CD4-positive, alpha-beta T cell treated with Interleukin-4 for 1 hour (primary cell): ENCODE data around the gene ELANE.
"Not testable (repeated sequence)": the region's sequence is repeated elsewhere in the genome, so short reads cannot be mapped to it uniquely, and the experiment has no call there.

Experiments
- DNase-seq, 2 donors: peaks; one replicate each; pipeline ENCODE4 v3.0.0-alpha.2; 2020 to 2022

Gene ELANE

DNA sequence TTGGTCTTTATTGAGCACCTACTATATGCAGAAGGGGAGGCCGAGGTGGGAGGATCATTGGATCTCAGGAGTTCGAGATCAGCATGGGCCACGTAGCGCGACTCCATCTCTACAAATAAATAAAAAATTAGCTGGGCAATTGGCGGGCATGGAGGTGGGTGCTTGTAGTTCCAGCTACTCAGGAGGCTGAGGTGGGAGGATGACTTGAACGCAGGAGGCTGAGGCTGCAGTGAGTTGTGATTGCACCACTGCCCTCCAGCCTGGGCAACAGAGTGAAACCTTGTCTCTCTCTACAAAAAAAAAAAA, 11.2 kb downstream of the ELANE start:
- no peak for DNase-seq

DNA sequence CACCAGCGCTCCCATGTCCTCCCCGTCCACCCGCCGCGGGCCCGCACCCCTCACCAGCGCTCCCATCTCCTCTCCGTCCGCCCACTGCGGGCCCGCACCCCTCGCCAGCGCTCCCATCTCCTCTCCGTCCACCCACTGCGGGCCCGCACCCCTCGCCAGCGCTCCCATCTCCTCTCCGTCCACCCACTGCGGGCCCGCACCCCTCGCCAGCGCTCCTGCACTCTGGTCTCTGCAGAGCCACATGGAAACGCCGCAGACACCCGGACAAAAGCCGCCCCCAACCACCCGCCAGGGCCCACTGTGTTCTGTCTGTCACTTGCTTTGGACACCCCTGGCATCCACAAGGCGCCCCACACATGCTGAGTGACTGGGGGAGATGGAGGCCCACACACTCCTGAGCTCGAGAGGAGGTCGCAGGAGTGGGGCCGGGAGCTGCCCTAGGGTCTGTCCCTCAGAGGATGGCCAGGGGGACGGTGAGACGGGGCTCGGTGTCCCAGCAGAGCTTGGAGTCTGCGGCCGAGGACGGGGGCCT, 14.7 kb downstream of the ELANE start:
- no peak for DNase-seq

DNA sequence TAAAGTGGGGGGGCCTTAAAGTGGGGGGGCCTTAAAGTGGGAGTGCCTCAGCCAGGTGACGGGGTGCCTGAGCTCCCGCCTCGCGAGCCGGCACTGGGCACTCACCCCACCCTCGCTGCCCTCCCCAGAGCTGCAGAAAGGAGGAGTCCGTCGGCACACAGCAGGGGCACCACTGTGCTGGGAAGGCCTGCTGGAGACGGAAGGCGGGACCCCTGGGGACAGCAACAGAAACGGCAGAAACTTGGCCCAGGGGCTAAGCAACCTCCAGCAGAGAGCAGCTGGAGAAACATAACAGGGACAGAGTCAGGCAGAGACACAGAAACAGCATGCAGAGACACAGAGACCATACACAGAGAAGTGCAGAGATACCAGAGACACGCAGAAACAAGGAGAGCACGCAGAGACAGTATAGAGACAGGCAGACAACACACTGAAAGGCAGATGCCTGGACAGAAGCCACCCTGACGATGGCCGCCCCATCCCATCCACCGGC, 15.2 kb downstream of the ELANE start:
- no peak for DNase-seq

DNA sequence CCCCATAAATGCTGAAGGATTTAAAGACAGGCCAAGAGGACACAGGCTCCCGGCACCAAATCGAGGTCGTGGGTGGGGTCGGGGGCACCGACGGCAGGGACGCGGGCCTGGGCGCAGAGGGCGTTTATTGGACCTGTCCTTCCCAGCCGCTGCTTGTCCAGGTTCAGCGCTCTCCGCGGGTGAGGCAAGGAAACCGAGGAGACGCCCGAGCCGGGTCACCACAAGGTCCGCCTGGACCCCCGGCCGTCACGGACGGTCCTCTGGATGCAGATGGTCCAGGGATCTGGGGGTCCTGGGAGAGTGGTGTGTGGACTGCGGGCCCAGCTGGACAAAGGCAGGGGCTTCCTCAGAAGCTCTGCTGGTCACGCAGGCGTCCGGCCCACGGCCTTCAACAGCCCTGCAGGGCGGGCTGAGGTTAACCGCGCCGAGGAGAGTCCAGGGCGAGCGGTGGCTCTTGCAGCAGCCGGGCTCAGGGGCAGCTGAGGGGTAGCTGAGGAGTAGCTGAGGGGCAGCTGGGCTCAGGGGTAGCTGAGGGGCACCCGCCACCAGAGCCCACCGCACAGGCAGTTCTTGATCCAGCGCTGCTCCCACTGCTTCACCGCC, 15.9 kb downstream of the ELANE start:
- DNase-seq = no peak

DNA sequence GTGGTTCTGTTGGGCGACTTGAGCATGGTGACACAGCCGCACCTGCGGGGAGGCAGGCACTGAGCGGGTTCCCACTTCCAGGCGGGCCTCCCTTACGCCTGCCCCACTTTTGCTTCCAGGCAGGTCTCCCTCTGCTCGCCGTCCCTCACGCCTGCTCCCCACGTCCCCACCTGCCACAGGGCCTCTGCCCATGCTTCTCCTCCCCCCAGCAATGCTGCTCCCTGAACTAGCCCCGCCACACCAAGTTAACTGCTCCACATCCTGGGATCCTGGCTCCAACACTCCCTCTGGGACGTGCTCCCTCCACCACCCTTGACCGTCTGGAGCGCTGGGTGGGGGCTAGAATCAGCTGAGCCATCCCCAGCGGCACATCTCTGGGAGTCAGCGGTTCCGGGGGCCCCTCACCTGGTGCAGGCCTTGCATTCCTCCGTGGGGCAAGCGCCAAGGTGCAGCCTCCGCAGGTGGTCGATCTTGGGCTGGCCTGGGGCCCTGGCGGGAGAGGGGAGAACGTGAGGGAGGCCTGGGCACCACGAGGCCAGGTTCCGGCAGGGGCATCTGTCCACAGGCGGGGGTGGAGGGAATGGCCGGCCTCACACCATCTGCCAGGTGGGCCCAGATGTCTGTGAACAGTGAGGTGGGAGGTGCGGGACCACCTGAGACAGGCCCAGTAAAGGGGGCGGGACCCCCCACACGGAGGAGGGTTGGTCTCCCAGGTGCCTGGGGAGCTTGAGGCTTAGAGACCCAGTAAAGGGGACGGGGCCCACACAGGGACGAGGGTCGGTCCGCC, 16.5 kb downstream of the ELANE start:
- DNase-seq = no peak

DNA sequence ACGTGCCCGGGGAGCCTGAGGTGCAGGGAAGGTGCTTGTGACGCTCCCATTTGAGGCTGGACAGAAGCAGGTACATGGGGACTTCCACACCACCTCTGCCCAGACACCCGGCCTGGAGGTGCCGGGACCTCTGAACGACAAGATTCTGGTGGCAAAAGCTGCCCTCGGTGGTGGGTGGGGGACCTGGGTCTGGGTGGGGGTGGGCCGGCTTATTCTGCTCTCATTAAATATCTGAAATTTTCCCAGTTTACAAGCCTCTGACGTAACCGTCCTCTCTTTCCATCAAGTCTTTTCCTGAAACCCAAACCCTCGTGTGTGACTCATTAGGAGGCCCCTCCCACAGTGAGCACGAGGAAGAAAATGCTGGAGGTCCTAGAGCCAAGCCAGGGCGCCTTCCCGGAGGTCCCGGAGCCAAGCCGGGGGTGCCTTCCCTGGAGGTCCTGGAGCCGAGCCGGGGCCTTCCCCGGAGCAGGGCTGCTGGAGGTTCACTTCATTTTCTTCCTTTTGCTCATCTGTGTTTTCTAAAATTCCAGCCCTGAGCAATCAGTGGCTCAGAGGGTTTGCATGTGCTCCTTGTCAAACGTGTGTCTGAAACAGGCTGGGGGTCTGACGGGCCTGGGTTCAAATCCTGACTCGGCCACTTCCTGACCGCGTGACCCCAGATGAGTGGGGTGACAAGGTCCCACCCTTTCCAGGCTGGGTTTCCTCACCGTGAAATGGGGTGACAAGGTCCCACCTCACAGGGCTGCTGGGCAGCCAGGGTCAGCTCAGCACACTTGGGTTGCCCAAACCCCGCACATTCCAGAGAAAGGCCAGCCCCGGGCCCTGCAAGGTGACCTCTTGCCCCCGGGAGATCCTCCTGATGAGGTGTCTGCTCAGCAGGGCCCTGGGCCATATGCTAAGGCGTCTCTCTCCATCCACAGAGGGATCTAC, 17.4 kb downstream of the ELANE start:
- no peak for DNase-seq

DNA sequence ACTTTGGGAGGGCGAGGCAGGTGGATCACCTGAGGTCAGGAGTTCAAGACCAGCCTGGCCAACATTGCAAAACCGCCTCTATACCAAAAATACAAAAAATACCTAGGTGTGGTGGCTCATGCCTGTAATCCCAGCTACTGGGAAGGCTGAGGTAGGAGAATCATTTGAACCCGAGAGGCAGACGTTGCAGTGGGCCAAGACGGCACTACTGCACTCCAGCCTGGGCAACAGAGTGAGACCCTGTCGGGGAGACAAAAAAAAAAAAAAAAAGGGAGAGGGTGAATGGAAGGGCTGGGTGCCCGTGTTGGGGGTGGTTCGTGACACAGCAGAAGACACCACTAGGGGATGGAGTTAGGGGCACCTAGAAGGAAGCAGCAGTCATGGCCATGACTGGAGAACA, 18.2 kb downstream of the ELANE start:
- no peak for DNase-seq

DNA sequence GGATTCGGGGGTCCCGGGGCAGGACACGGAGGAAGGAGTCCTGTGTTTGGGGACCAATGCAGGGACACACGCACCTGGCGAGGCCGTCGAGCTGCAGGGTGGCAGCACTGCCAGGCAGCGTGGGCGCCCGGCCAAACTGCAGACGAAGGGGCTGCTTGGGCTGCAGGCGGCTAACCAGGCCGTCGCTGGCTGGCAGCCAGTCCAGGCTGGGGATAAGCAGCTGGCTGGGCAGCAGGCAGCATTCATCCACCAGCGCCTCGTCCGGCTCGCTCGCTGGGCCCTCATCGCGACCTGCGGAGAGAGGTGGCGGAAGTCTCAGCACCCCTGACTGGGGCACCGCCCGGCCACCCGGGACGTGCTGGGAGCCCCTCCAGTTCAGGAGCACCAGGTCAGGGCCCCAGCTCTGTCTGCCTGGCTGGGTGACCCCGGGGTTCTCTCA, 18.9 kb downstream of the ELANE start:
- DNase-seq = no peak

DNA sequence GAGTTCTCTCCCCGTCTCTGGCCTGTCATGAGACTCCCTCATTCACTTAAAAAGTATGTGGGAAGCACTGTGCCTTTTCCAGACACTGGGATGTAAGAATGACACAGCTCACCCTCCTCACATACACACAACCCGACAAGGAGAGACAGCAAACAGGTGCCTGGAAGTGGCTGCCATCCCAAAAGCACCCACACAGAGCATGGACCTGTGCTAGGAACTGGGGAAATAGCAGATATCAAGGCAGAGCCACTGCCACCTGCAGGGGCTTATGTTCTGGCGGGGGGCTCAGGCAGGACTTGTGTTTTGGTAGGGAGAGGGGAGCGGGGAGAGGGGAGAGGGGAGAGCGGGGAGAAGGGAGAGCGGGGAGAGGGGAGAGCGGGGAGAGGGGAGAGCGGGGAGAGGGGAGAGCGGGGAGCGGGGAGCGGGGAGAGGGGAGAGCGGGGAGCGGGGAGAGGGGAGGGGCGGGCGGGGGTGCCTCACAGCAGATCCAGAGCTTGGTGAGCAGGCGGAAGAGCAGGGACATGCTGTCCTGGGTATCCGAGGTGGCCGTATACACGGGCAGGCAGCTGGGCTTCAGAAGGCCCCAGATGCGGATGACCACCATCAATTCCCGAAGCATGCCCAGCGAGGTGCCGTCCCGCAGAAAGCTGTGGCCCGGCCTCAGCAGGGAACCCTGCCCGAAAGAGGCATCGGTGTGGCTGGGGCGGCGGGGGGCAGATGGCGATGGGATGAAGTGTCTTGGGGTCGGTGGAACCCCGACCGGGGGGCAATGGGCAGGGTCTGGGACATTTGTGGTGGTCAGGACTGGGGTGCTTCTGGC, 19.6 kb downstream of the ELANE start:
- peak in 1 of 2 donors; percentile 19 for DNase-seq

DNA sequence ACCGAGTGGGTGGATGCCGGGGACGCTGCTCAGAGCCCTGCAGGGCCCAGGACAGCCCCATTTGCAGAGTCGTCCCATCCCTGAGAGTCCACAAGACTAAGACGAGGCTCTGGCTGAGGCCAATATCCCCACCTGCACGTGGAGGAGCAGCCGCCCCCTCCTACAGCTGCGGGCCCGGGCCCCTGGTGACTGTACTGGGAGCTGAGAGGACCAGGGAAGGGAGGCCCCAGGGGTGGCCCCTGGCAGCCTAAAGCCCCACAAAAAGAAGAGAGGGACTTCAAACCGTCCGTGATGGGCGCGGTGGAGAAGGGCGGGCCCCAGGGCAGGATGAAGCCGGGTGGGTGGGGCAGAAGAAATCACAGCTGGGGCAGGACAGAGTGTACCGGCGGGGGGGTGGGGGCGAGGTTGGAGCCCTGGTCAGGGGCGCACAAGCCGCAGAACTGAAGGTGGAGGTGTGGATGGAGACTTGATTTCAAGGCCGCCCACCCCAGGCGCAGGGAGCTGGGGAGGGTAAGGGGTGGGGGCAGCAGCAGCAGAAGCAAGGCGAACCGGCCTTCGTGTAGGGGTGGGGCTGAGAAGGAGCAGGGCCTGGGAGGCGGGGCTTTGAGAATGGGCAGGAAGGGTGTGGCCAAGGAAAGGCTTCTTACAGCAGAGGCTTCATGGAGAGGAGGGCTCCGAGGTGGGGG, 20.3 kb downstream of the ELANE start:
- DNase-seq = peak; percentile 90 to 91

DNA sequence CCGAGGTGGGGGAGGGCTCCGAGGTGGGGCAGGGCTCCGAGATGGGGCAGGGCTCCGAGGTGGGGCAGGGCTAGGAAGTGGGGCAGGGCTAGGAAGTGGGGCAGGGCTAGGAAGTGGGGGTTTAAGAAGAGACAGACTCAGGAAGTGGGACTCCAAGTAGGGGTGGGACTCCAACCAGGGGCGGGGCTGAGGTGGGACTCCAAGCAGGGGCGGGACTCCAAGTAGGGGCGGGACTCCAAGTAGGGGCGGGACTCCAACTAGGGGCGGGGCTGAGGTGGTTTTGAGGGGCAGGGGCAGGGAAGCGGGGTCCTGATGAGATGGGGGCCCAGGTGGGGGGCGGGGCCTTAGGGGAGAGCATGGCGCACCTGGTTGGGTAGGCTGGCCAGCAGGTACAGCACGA, 21.0 kb downstream of the ELANE start:
- peak; percentile 91 for DNase-seq

DNA sequence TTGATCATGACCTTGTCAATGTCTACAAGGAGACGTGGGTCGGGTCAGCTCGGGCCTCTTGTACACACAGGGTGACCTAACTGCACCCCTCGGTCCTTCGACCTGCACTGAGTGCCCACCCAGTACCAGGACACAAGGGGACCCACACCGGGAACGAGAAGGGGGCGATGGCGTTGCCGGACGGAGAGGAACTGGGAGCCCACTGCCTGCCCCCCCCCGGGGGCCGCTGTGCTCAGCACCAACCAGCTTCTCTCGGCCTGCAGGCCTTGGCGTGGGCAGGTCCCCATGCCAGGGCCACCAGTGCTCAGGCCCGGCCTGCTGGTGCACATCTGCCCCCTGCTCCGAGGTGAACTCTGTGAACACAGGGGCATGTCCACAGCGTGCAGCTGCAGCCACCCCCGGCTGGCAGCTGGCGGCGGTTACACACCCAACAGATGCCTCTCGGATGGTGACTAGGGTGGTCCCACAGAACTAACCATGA, 21.5 kb downstream of the ELANE start:
- DNase-seq = no peak

DNA sequence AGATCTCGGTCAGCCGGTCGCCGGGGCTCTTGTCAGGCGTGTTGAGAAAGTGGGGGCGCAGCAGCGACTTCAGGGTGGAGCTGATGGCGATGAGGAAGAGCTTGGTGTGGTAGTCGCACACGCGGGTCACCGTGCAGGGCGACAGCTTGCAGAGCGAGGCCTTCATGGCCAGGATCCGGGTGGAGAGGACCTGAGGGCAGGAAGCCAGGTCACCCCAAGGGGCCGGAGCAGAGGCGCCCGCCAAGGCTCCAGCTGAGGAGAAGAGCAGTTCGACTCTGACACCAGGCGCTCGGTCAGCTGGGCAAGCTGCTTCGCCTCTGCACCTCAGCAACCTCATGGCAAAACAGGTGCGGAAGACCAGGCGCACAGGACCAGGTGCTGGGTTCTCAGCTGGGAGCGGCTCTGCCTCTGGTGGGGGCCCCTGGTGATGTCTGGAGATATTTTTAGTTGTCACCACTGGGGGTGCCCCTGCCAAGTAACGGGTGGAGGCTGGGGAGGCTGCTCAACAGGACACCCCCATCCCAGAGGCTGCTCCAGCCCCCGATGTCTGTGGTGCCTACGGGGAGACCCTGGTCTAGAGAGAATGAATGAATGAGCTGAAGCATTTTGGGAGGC, 23.3 kb downstream of the ELANE start:
- peak in 1 of 2 donors; percentile 15 for DNase-seq

DNA sequence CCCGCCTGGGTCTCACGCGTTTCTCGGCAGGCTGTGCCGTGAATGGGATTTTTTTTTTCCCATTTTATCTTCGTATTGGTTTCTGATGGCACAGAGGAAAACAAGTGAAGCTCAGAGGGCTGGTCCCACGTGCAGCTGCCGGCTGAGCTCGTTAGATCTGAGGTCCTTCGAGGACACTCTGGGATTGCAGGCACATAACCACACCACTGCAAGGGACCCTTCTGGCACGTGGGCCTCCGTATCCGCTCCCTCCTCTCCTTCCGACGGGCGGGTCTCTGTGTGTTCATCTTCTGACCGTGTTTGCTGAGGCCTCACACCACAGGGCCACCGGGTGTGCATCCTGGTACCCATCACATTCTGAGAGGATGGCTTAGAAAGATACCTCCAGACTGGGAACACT, 24.0 kb downstream of the ELANE start:
- no peak for DNase-seq

DNA sequence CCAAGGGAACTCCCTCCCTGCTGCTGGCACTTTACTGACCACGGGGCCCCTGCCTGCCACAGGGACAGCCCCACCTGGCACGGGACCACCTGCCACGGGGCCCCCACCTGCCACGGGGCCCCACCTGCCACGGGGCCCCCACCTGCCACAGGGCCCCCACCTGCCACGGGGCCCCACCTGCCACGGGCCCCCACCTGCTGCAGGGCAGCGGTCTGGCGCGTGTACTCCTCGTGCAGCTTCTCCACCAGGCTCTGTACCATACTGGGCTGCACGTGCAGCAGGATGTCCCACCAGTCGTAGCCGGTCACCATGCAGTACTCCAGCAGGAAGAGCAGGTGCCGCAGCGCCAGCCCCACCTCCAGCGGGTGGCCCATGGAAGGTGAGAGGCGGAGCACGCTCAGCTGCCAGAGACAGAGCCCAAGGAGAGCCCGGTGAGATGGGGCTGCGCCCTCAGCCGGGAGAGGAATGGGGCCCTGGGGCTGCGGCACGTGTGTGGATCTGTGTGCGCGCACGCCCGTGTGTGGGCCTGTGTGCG, 24.7 kb downstream of the ELANE start:
- no peak for DNase-seq

DNA sequence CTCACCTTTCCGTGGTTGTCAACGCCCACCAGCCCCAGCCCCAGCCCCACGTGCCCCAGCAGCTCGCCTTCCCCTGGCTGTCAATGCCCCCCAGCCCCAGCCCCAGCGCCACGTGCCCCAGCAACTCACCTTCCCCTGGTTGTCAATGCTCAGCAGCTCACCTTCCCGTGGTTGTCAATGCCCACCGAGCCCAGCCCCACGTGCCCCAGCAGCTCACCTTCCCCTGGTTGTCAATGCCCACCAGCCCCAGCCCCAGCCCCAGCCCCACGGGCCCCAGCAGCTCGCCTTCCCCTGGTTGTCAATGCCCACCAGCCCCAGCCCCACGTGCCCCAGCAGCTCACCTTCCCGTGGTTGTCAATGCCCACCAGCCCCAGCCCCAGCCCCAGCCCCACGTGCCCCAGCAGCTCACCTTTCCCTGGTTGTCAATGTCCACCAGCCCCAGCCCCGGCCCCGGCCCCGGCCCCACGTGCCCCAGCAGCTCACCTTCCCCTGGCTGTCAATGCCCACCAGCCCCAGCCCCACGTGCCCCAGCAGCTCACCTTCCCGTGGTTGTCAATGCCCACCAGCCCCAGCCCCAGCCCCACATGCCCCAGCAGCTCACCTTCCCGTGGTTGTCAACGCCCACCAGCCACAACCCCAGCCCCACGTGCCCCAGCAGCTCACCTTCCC, 26.0 kb downstream of the ELANE start:
- DNase-seq = not testable (repeated sequence)

DNA sequence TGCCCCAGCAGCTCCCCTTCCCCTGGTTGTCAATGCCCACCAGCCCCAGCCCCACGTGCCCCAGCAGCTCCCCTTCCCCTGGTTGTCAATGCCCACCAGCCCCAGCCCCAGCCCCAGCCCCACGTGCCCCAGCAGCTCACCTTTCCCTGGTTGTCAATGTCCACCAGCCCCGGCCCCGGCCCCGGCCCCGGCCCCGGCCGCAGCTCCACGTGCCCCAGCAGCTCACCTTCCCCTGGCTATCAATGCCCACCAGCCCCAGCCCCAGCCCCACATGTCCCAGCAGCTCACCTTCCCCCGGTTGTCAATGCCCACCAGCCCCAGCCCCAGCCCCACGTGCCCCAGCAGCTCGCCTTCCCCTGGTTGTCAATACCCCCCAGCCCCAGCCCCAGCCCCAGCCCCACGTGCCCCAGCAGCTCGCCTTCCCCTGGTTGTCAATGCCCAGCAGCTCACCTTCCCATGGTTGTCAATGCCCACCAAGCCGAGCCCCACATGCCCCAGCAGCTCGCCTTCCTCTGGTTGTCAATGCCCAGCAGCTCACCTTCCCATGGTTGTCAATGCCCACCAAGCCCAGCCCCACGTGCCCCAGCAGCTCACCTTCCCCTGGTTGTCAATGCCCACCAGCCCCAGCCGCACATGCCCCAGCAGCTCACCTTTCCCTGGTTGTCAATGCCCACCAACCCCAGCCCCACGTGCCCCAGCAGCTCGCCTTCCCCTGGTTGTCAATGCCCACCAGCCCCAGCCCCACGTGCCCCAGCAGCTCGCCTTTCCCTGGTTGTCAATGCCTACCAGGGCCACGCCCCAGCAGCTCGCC, 26.9 kb downstream of the ELANE start:
- DNase-seq = not testable (repeated sequence)

DNA sequence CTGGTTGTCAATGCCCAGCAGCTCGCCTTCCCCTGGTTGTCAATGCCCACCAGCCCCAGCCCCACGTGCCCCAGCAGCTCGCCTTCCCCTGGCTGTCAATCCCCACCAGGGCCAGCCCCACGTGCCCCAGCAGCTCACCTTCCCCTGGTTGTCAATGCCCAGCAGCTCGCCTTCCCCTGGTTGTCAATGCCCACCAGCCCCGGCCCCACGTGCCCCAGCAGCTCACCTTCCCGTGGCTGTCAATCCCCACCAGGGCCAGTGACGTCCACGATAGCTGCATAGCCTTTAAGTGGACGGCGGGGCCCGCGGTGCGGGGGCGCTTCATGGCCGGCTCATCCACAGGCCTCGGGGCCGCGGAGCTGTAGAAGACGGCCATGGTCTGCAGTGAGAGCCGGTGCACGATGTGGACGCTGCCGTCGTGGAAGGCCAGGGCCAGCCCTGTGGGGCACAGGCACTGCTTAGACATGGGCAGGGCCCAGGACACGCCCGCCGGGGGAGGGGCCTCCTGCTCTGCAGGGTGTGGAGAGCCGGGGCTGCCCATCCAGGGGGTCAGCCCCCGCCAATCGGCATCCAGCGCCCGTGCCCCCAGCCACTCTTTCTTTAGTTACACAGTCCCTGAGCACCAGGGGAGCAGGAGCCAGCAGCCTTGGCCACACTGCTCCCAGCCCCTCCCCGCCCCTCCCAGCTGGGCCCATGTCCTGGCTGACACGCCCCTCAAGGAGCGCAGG, 27.8 kb downstream of the ELANE start:
- no peak for DNase-seq
